ENCODE data around the gene APEH. TPM values are rescaled to one million over a fixed set of nuclear protein-coding genes. Genes with fewer than 3 reads are reported as not detected.

Gene APEH
- total RNA-seq, 1 experiment from 2014 or later: 215 TPM

GRCh38 chr3:49723628-49724551 lies 49.7 kb downstream of the APEH start, which contains the start of gene GMPPB:
TSS of gene GMPPB (minus strand) at chr3:49723951. CDS start at chr3:49723726, 225 bp downstream.
- no peak within 1 kb of the TSS for H2BK15ac ChIP-seq (ENCODE audit: low read depth, low read length)
- H3K36me3 Mint-ChIP-seq (ENCODE audit: insufficient read depth in 1 of 3, low read depth in 3 of 3): peaks cover 5 to 50% (median 40%) of the 10 kb centered on the region in 3 experiments; a peak in 6 of 7 replicates
- WGBS (ENCODE audit: extremely low coverage, insufficient read length, low lambda C conversion rate): no CpG with 5 or more reads among the region's 102 CpGs

More at GRCh38 chr3:49723628-49724551, 49.7 kb downstream of the APEH start, which contains the start of gene GMPPB:
- Histone ChIP-seq H4K20me1 (ENCODE audit: control insufficient read depth, insufficient read depth, insufficient read length) (no peaks in the 10 kb centered on the region), H3K14ac (ENCODE audit: insufficient read depth, low read length) (peak within 1 kb of the TSS; percentile 81), H3K23me2 (ENCODE audit: insufficient read length, low read depth, low read length, poor library complexity, severe bottlenecking) (peaks cover 20% of the 10 kb centered on the region), H3K9me3 (ENCODE audit: control insufficient read depth, low read depth, low read length) (no peaks in the 10 kb centered on the region), H2BK20ac (ENCODE audit: low read depth, low read length, poor library complexity, severe bottlenecking) (no peak within 1 kb of the TSS), H3K79me1 (ENCODE audit: insufficient read depth, low read depth, low read length, poor library complexity, severe bottlenecking) (peaks cover 2% of the 10 kb centered on the region), H4K5ac (ENCODE audit: insufficient read length, low read depth, low read length) (peak within 1 kb of the TSS; percentile 15), H3K4ac (ENCODE audit: low read depth, low read length) (no peak within 1 kb of the TSS), H3K4me2 (ENCODE audit: insufficient read depth, insufficient read length, low read length) (peak within 1 kb of the TSS; percentile 68), H3K79me2 (ENCODE audit: insufficient read depth, low read length) (no peaks in the 10 kb centered on the region), H2BK5ac (ENCODE audit: insufficient read length, low read length) (no peak within 1 kb of the TSS), H4K91ac (ENCODE audit: insufficient read length, low read depth, low read length) (peak within 1 kb of the TSS; percentile 21), H2AK5ac (ENCODE audit: insufficient read length, low read length) (no peak within 1 kb of the TSS), H2BK120ac (ENCODE audit: low read depth, low read length, poor library complexity, severe bottlenecking) (no peak within 1 kb of the TSS), H3T11ph (ENCODE audit: low read length) (no peak within 1 kb of the TSS), H2AFZ (ENCODE audit: low read length) (no peak within 1 kb of the TSS), H3K9ac (ENCODE audit: extremely low read depth, insufficient read length, low read length) (peak within 1 kb of the TSS; percentile 83), H3K27ac (ENCODE audit: insufficient read length, low read depth, low read length) (no peak within 1 kb of the TSS), H3K23ac (ENCODE audit: insufficient read length, low read depth, low read length) (no peak within 1 kb of the TSS), H3K56ac (ENCODE audit: insufficient read length, low read depth, low read length) (no peak within 1 kb of the TSS), H4K8ac (replicated peaks; ENCODE audit: insufficient read length, low read depth, low read length) (no peak within 1 kb of the TSS), H3K18ac (ENCODE audit: insufficient read length, low read depth, low read length) (peak within 1 kb of the TSS; percentile 73), H2BK12ac (ENCODE audit: insufficient read length, low read depth, low read length) (no peak within 1 kb of the TSS), H3K27me3 (ENCODE audit: insufficient read depth, low read length) (no peaks in the 10 kb centered on the region), H3K4me1 (ENCODE audit: insufficient read depth, low read length) (no peaks in the 10 kb centered on the region)
- Mint-ChIP-seq H3K4me1 (peaks cover 14 to 17% of the 10 kb centered on the region in 2 experiments), H3K27me3 (ENCODE audit: low read depth) (no peaks in the 10 kb centered on the region; the same call in none of the 2 replicates), H3K27ac (peak within 1 kb of the TSS; percentile 98 to 99 (median 98)), H3K9me3 (no peaks in the 10 kb centered on the region), H3K4me3 (peak within 1 kb of the TSS; percentile 87 to 96)
- DNase-seq: peak; percentile 98
- no peak for TF ChIP-seq CTCF (conservative IDR thresholded peaks at IDR 0.05)
